Esophagus muscularis mucosa (tissue), 4 donors: ENCODE measurements around the gene ANKRD28.

Experiments
- CTCF ChIP-seq, 3 experiments: fragments of 200-600 bp in 2 of 3; fragments of 450-650 bp in 1 of 3; sonication (generic) in 2 of 3; IDR thresholded peaks; one replicate each; pipeline ENCODE4 v1.5.1; 2017 to 2019; ENCODE audit warnings: antibody characterized with exemption in 3 of 3, mild to moderate bottlenecking in 2 of 3, moderate library complexity in 1 of 3
- EP300 ChIP-seq: sonication (generic); formaldehyde crosslinking; IDR thresholded peaks from one replicate; pipeline ENCODE4 v1.6.1; 2017; ENCODE audit warnings: antibody characterized with exemption
- POLR2A ChIP-seq: fragments of 450-650 bp; IDR thresholded peaks from one replicate; pipeline ENCODE4 v1.6.1; 2017; ENCODE audit warnings: antibody characterized with exemption, moderate library complexity, mild to moderate bottlenecking, low read depth
- POLR2AphosphoS5 ChIP-seq, 2 donors: sonication (generic); formaldehyde crosslinking; IDR thresholded peaks; one replicate each; pipeline ENCODE4 v1.6.1; 2017; ENCODE audit warnings: antibody characterized with exemption in 2 of 2

- TF ChIP-seq CTCF (IDR thresholded peaks at IDR 0.05) = no peak
- no peak for TF ChIP-seq POLR2AphosphoS5 (IDR thresholded peaks at IDR 0.05)
- no peak for TF ChIP-seq POLR2A
- no peak for TF ChIP-seq EP300
These were observed 144.5 kb downstream of the ANKRD28 start for GRCh38 chr3:15653321-15653720.
